ENCODE data around the gene CLASP2. TPM values are rescaled to one million over a fixed set of nuclear protein-coding genes. Genes with fewer than 3 reads are reported as not detected.

Gene CLASP2
- total and polyA plus RNA-seq, 2 of the 4 experiments (the other 2 are of a cell fraction), result 11.9 to 49.1 TPM

DNA sequence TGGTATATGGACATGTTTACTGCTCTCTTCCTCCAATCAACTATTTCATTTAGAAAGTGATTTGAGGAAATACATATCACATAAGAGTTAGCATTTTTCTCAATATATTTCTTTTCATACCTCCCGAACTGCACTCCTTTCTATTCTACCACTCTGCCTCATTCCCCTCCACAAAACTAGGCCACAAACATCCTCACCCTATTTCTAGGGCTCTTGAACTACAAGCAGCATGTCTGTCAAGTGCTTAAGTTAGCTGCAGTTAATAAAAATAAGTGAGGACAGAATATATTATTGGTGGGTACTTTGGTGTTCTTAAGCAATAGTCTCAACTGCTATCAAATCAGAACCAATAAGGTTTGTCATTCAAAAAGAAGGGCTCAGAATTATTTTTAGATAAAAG, 125.1 kb downstream of the CLASP2 start:
- no TSS peak for BruUV-seq (replicated peaks)
- no peak overlapping the region for H4K8ac ChIP-seq (ENCODE audit: low read depth in 2 of 2, low read length in 2 of 2)
- H3K23ac ChIP-seq (ENCODE audit: low read depth, low read length), result no peak overlapping the region
- no peak overlapping the region for H3K56ac ChIP-seq (ENCODE audit: extremely low read depth, insufficient read depth, low read length)
- ATAC-seq (ENCODE audit: low read depth), result no peak
- ChIA-PET POLR2A (ENCODE audit: unreplicated experiment) (no interaction called here), CTCF (no interaction called here)
- no peak overlapping the region for H2AFZ ChIP-seq (replicated peaks; ENCODE audit: low read length, poor library complexity)
- H2AK9ac ChIP-seq (replicated peaks; ENCODE audit: low read depth, low read length, poor library complexity), result no peak overlapping the region
- no peak overlapping the region for H3K4me2 ChIP-seq (ENCODE audit: low read depth, low read length)
- intact Hi-C loops (cut with micrococcal nuclease) (no loop called here), in situ Hi-C loops (cut with MboI; ENCODE audit: low sequenced_read_pairs) (no loop called here), dilution Hi-C loops (cut with HindIII; ENCODE audit: low sequenced_read_pairs, unreplicated experiment) (no loop called here)
- no peak overlapping the region for H2AK5ac ChIP-seq (ENCODE audit: low read depth, low read length)
- H4K91ac ChIP-seq (ENCODE audit: insufficient read depth, low read depth, low read length), result no peak overlapping the region
- H2BK120ac ChIP-seq (ENCODE audit: low read depth, low read length), result no peak overlapping the region
- no peak overlapping the region for H3K14ac ChIP-seq (replicated peaks; ENCODE audit: low read depth, low read length)
- H3K27ac ChIP-seq (ENCODE audit: insufficient read depth, low read length), result no peak overlapping the region
- WGBS, 2 experiments (ENCODE audit: extremely low coverage in 2 of 2, insufficient read length in 1 of 2), result 100% methylated on average over 1 of the region's 1 CpG; no CpG with 5 or more reads in 1 of the 2 experiments
- no peak overlapping the region for H2BK5ac ChIP-seq (ENCODE audit: low read depth, low read length, poor library complexity, severe bottlenecking)
- no peak overlapping the region for H3K4me3 ChIP-seq (ENCODE audit: insufficient read depth, low read depth, low read length)
- no peaks in the 10 kb centered on the region for H3K27me3 ChIP-seq (ENCODE audit: control insufficient read depth, insufficient read depth, low read length)
- H2BK20ac ChIP-seq (ENCODE audit: low read depth, low read length), result no peak overlapping the region
- H3K79me1 ChIP-seq (ENCODE audit: low read depth in 1 of 2, low read length in 2 of 2), result no peaks in the 10 kb centered on the region; a peak in 1 of 4 replicates
- H3K4me1 ChIP-seq (ENCODE audit: control insufficient read depth, insufficient read depth, low read length), result no peaks in the 10 kb centered on the region
- H3K9ac ChIP-seq (ENCODE audit: low read depth, low read length), result no peak overlapping the region
- no peak overlapping the region for H2BK15ac ChIP-seq (ENCODE audit: low read depth, low read length)
- no peak overlapping the region for H4K5ac ChIP-seq (ENCODE audit: low read depth, low read length)
- H3K18ac ChIP-seq (ENCODE audit: low read depth, low read length), result no peak overlapping the region
- H3K9me3 ChIP-seq (ENCODE audit: control insufficient read depth, insufficient read depth, low read length), result no peaks in the 10 kb centered on the region
- H3K4ac ChIP-seq (ENCODE audit: low read depth, low read length), result no peak overlapping the region
- TF ChIP-seq, protein P1, sequence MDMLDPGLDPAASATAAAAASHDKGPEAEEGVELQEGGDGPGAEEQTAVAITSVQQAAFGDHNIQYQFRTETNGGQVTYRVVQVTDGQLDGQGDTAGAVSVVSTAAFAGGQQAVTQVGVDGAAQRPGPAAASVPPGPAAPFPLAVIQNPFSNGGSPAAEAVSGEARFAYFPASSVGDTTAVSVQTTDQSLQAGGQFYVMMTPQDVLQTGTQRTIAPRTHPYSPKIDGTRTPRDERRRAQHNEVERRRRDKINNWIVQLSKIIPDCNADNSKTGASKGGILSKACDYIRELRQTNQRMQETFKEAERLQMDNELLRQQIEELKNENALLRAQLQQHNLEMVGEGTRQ (IDR thresholded peaks at IDR 0.05; ENCODE audit: low read depth, low read length), result no peak
- TF ChIP-seq CHD1 (IDR thresholded peaks at IDR 0.05; ENCODE audit: low read depth, low read length), result no peak
- TF ChIP-seq NFE2L2 (IDR thresholded peaks at IDR 0.05; ENCODE audit: low read depth, low read length), result no peak
- no peak for TF ChIP-seq MAFK (IDR thresholded peaks at IDR 0.05; ENCODE audit: low read depth, low read length)
- TF ChIP-seq, protein P2, sequence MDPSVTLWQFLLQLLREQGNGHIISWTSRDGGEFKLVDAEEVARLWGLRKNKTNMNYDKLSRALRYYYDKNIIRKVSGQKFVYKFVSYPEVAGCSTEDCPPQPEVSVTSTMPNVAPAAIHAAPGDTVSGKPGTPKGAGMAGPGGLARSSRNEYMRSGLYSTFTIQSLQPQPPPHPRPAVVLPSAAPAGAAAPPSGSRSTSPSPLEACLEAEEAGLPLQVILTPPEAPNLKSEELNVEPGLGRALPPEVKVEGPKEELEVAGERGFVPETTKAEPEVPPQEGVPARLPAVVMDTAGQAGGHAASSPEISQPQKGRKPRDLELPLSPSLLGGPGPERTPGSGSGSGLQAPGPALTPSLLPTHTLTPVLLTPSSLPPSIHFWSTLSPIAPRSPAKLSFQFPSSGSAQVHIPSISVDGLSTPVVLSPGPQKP (IDR thresholded peaks at IDR 0.05; ENCODE audit: borderline replicate concordance, low read depth, low read length), result no peak
- no peak for TF ChIP-seq RCOR1 (IDR thresholded peaks at IDR 0.05; ENCODE audit: insufficient replicate concordance, low read length)
- no peak for TF ChIP-seq FOS (IDR thresholded peaks at IDR 0.05; ENCODE audit: low read depth, low read length)
- TF ChIP-seq MXI1 (IDR thresholded peaks at IDR 0.05; ENCODE audit: borderline replicate concordance, low read depth, low read length), result no peak
- TF ChIP-seq BHLHE40 (IDR thresholded peaks at IDR 0.05; ENCODE audit: low read depth, low read length), result no peak
- TF ChIP-seq SMC3 (IDR thresholded peaks at IDR 0.05; ENCODE audit: low read depth, low read length), result no peak
- H3K36me3 ChIP-seq (ENCODE audit: control insufficient read depth, insufficient read depth, low read length), result peaks cover 1% of the 10 kb centered on the region; the same call in 1 of the 2 replicates
- DNase-seq, result no peak
- H4K20me1 ChIP-seq (ENCODE audit: insufficient read depth, low read length), result no peaks in the 10 kb centered on the region
- no peaks in the 10 kb centered on the region for H3K9me1 ChIP-seq (ENCODE audit: insufficient read depth, low read length)

All from IMR-90 (cell line).